H9 (cell line): ENCODE measurements around the gene SNRPA1. TPM values are rescaled to one million over a fixed set of nuclear protein-coding genes. Genes with fewer than 3 reads are reported as not detected.

Experiments
- DNase-seq: peaks from one replicate; pipeline ENCODE4 v3.0.0-alpha.2; 2017
- H2AFZ ChIP-seq: one replicate; pipeline ENCODE4 v1.6.1; 2013; ENCODE audit warnings: mild to moderate bottlenecking, low read length, control low read depth, moderate library complexity
- H2AK5ac ChIP-seq: 2 replicates; pipeline ENCODE4 v1.6.1; 2013; ENCODE audit warnings: low read length, control low read depth, mixed read lengths; ENCODE audit not compliant: insufficient read length
- H2BK120ac ChIP-seq: one replicate; pipeline ENCODE4 v1.6.1; 2013; ENCODE audit warnings: low read depth, mild to moderate bottlenecking, low read length, control low read depth, inconsistent platforms; ENCODE audit not compliant: poor library complexity, severe bottlenecking
- H2BK12ac ChIP-seq: 2 replicates; pipeline ENCODE4 v1.6.1; 2013; ENCODE audit warnings: low read length, control low read depth, mixed read lengths, low read depth; ENCODE audit not compliant: insufficient read length
- H2BK15ac ChIP-seq: 2 replicates; pipeline ENCODE4 v1.6.1; 2013; ENCODE audit warnings: low read depth, low read length, control low read depth
- H2BK20ac ChIP-seq: one replicate; pipeline ENCODE4 v1.6.1; 2013; ENCODE audit warnings: low read depth, mild to moderate bottlenecking, low read length, control low read depth, inconsistent platforms; ENCODE audit not compliant: poor library complexity, severe bottlenecking
- H2BK5ac ChIP-seq: 2 replicates; pipeline ENCODE4 v1.6.1; 2013; ENCODE audit warnings: low read length, control low read depth, mixed read lengths; ENCODE audit not compliant: insufficient read length
- H3K14ac ChIP-seq: 2 replicates; pipeline ENCODE4 v1.6.1; 2013; ENCODE audit warnings: low read length, control low read depth; ENCODE audit not compliant: insufficient read depth
- H3K18ac ChIP-seq: 2 replicates; pipeline ENCODE4 v1.6.1; 2013; ENCODE audit warnings: low read depth, mild to moderate bottlenecking, mixed read lengths, low read length, control low read depth; ENCODE audit not compliant: insufficient read length
- H3K23ac ChIP-seq: 2 replicates; pipeline ENCODE4 v1.6.1; 2013; ENCODE audit warnings: low read length, control low read depth, mixed read lengths, low read depth; ENCODE audit not compliant: insufficient read length
- H3K23me2 ChIP-seq: 2 replicates; pipeline ENCODE4 v1.6.1; 2013; ENCODE audit warnings: low read depth, mild to moderate bottlenecking, mixed read lengths, low read length, control low read depth; ENCODE audit not compliant: insufficient read length, poor library complexity, severe bottlenecking
- H3K27ac ChIP-seq: 2 replicates; pipeline ENCODE4 v1.5.1; 2013; ENCODE audit warnings: low read length, control low read depth, mixed read lengths, low read depth; ENCODE audit not compliant: insufficient read length
- H3K27me3 ChIP-seq: 2 replicates; pipeline ENCODE4 v1.6.1; 2013; ENCODE audit warnings: low read length, control low read depth, inconsistent platforms; ENCODE audit not compliant: insufficient read depth
- H3K4ac ChIP-seq: 2 replicates; pipeline ENCODE4 v1.6.1; 2013; ENCODE audit warnings: low read depth, mild to moderate bottlenecking, control low read depth, inconsistent platforms, low read length, moderate library complexity
- H3K4me1 ChIP-seq: 2 replicates; pipeline ENCODE4 v1.6.1; 2013; ENCODE audit warnings: low read length, control low read depth, inconsistent platforms; ENCODE audit not compliant: insufficient read depth
- H3K4me2 ChIP-seq: 2 replicates; pipeline ENCODE4 v1.6.1; 2013; ENCODE audit warnings: low read length, control low read depth, mixed read lengths; ENCODE audit not compliant: insufficient read length, insufficient read depth
- H3K56ac ChIP-seq: 2 replicates; pipeline ENCODE4 v1.6.1; 2013; ENCODE audit warnings: low read depth, mild to moderate bottlenecking, mixed read lengths, low read length, control low read depth; ENCODE audit not compliant: insufficient read length
- H3K79me1 ChIP-seq: 2 replicates; pipeline ENCODE4 v1.6.1; 2013; ENCODE audit warnings: low read depth, mild to moderate bottlenecking, moderate library complexity, low read length, control low read depth, inconsistent platforms; ENCODE audit not compliant: insufficient read depth, poor library complexity, severe bottlenecking
- H3K79me2 ChIP-seq: 2 replicates; pipeline ENCODE4 v1.6.1; 2013; ENCODE audit warnings: low read length, control low read depth, inconsistent platforms; ENCODE audit not compliant: insufficient read depth
- H3K9ac ChIP-seq: 2 replicates; pipeline ENCODE4 v1.6.1; 2013; ENCODE audit warnings: low read length, control low read depth, mixed read lengths; ENCODE audit not compliant: insufficient read length; ENCODE audit errors: extremely low read depth
- H3K9me3 ChIP-seq: one replicate; pipeline ENCODE4 v1.6.1; 2013; ENCODE audit warnings: low read depth, low read length, inconsistent platforms; ENCODE audit not compliant: control insufficient read depth
- H3T11ph ChIP-seq: one replicate; pipeline ENCODE4 v1.6.1; 2013; ENCODE audit warnings: mild to moderate bottlenecking, low read length, control low read depth, inconsistent platforms
- H4K20me1 ChIP-seq: one replicate; pipeline ENCODE4 v1.6.1; 2013; ENCODE audit not compliant: control insufficient read depth, insufficient read length, insufficient read depth
- H4K5ac ChIP-seq: 2 replicates; pipeline ENCODE4 v1.6.1; 2013; ENCODE audit warnings: low read depth, mild to moderate bottlenecking, mixed read lengths, low read length, control low read depth; ENCODE audit not compliant: insufficient read length
- H4K8ac ChIP-seq: replicated peaks from 2 replicates; pipeline ENCODE4 v1.6.1; 2013; ENCODE audit warnings: low read length, control low read depth, mixed read lengths, low read depth; ENCODE audit not compliant: insufficient read length
- H4K91ac ChIP-seq: 2 replicates; pipeline ENCODE4 v1.6.1; 2013; ENCODE audit warnings: low read depth, mild to moderate bottlenecking, moderate library complexity, mixed read lengths, low read length, control low read depth; ENCODE audit not compliant: insufficient read length
- H3K27ac Mint-ChIP-seq, 3 experiments: 2 replicates in 2 of 3; 3 replicates in 1 of 3; pipeline ENCODE4 v1.8.0; 2020 to 2021; ENCODE audit warnings: mixed read lengths in 3 of 3, mild to moderate bottlenecking in 1 of 3, moderate library complexity in 1 of 3
- H3K27me3 Mint-ChIP-seq: 2 replicates; pipeline ENCODE4 v1.8.0; 2021; ENCODE audit warnings: low read depth, mild to moderate bottlenecking, moderate library complexity, mixed read lengths
- H3K36me3 Mint-ChIP-seq, 3 experiments: 2 replicates in 2 of 3; 3 replicates in 1 of 3; pipeline ENCODE4 v1.8.0; 2020 to 2021; ENCODE audit warnings: low read depth in 3 of 3, mixed read lengths in 3 of 3; ENCODE audit not compliant: insufficient read depth in 1 of 3
- H3K4me1 Mint-ChIP-seq, 2 experiments: 2 replicates each; pipeline ENCODE4 v1.8.0; 2020; ENCODE audit warnings: mixed read lengths in 2 of 2
- H3K4me3 Mint-ChIP-seq, 2 experiments: 2 replicates in 1 of 2; 3 replicates in 1 of 2; pipeline ENCODE4 v1.8.0; 2020 to 2021; ENCODE audit warnings: mild to moderate bottlenecking in 2 of 2, mixed read lengths in 2 of 2, moderate library complexity in 1 of 2
- H3K9me3 Mint-ChIP-seq, 2 experiments: 2 replicates in 1 of 2; 3 replicates in 1 of 2; pipeline ENCODE4 v1.8.0; 2020; ENCODE audit warnings: mild to moderate bottlenecking in 2 of 2, mixed read lengths in 2 of 2, moderate library complexity in 1 of 2
- WGBS: extraction: QIAGEN DNeasy Blood & Tissue Kit; methylation state at CpG from one replicate; pipeline ENCODE4 v1.1.7; 2013; ENCODE audit warnings: missing lambda C conversion rate, low lambda C conversion rate, mixed read lengths; ENCODE audit not compliant: insufficient read length; ENCODE audit errors: extremely low coverage; 5-methylcytosine and 5-hydroxymethylcytosine counted together
- total RNA-seq: library from RNA; stranded (reverse); gene quantifications from 2 replicates; pipeline ENCODE4 v1.2.1, GENCODE V29; 2021
- TF ChIP-seq, protein P1 (sequence below): fragments of 200-600 bp; sonication (generic); conservative IDR thresholded peaks from 3 replicates; pipeline ENCODE4 v1.8.0; 2021; ENCODE audit warnings: antibody characterized with exemption, mild to moderate bottlenecking

Gene SNRPA1
- total RNA-seq, 1 experiment from 2014 or later: 145 TPM

DNA sequence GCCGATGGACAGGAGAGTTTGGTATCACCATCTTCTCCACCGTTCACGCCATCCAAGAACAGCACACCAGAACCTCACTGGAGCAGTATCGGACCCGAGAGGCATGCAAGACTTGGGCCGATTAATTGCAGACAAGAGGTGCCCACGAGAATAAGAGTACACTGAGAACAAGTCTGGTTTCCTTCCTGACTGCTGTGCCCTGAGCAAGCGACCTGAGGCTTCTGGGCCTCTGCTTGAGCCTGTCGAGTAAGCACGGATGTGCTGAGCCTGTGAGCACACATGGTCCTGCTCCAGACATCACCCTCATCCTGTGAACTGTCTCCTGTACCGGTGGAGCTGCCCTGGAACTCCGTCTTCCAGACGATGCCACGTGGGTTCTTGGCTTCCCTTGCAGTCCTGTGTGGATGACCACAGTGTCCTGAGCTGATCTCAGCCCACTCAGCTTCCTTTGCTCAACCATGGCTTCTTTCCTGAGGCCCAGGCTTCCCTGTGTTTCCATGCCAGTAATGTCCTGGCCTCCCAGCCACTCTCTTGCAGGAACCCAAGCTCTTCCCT is 34.3 kb upstream of the SNRPA1 start:
- Histone ChIP-seq H3K79me1 (no peaks in the 10 kb centered on the region), H3K9ac (no peak overlapping the region), H2BK5ac (no peak overlapping the region), H2AFZ (no peak overlapping the region), H3K4me1 (no peaks in the 10 kb centered on the region), H3K23me2 (no peaks in the 10 kb centered on the region), H3K9me3 (peaks cover 1% of the 10 kb centered on the region), H3K27me3 (no peaks in the 10 kb centered on the region; the same call in 1 of the 2 replicates), H3T11ph (no peak overlapping the region), H3K79me2 (no peaks in the 10 kb centered on the region), H4K8ac (no peak overlapping the region), H3K4ac (no peak overlapping the region), H2AK5ac (no peak overlapping the region), H4K5ac (no peak overlapping the region), H3K18ac (no peak overlapping the region), H3K56ac (no peak overlapping the region), H2BK12ac (no peak overlapping the region), H2BK15ac (no peak overlapping the region), H2BK120ac (no peak overlapping the region), H3K4me2 (no peak overlapping the region), H2BK20ac (no peak overlapping the region), H4K20me1 (no peaks in the 10 kb centered on the region), H3K23ac (no peak overlapping the region), H4K91ac (no peak overlapping the region), H3K14ac (no peak overlapping the region), H3K27ac (no peak overlapping the region)
- Mint-ChIP-seq H3K27ac (peak overlapping the region in 1 of 3 experiments; percentile 52; a peak in 1 of 7 replicates), H3K36me3 (peaks cover under 1% of the 10 kb centered on the region in 3 experiments; a peak in 6 of 7 replicates), H3K4me1 (no peaks in the 10 kb centered on the region; a peak in 1 of 4 replicates), H3K9me3 (peaks cover 3 to 4% of the 10 kb centered on the region in 2 experiments; a peak in 3 of 5 replicates), H3K27me3 (peaks cover 73% of the 10 kb centered on the region), H3K4me3 (no peak overlapping the region)
- DNase-seq: no peak
- TF ChIP-seq, protein P1, sequence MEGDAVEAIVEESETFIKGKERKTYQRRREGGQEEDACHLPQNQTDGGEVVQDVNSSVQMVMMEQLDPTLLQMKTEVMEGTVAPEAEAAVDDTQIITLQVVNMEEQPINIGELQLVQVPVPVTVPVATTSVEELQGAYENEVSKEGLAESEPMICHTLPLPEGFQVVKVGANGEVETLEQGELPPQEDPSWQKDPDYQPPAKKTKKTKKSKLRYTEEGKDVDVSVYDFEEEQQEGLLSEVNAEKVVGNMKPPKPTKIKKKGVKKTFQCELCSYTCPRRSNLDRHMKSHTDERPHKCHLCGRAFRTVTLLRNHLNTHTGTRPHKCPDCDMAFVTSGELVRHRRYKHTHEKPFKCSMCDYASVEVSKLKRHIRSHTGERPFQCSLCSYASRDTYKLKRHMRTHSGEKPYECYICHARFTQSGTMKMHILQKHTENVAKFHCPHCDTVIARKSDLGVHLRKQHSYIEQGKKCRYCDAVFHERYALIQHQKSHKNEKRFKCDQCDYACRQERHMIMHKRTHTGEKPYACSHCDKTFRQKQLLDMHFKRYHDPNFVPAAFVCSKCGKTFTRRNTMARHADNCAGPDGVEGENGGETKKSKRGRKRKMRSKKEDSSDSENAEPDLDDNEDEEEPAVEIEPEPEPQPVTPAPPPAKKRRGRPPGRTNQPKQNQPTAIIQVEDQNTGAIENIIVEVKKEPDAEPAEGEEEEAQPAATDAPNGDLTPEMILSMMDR: no peak
- WGBS: no CpG with 5 or more reads among the region's 14 CpGs
